HepG2 (cell line): ENCODE measurements around the gene OGT. TPM values are rescaled to one million over a fixed set of nuclear protein-coding genes. Genes with fewer than 3 reads are reported as not detected.
A peak's percentile ranks its signal among the peaks of the same experiment; 100 is the strongest.
"Not testable (repeated sequence)": the region's sequence is repeated elsewhere in the genome, so short reads cannot be mapped to it uniquely, and the experiment has no call there.

Experiments
- ATAC-seq: fragments of 200-7000 bp; cut with Tn5 transposase; 3 replicates; pipeline ENCODE4 v1.9.1; 2020; ENCODE audit warnings: mild to moderate bottlenecking, moderate library complexity
- BruUV-seq: library from RNA; stranded (reverse); fragments of 400-500 nt; replicated peaks from 2 replicates; lab custom pipeline; 2021; lab: Mats Ljungman, UMichigan
- CTCF ChIA-PET: fragments of 300-600 bp; formaldehyde crosslinking; extraction: SDS; loops from one replicate; lab custom pipeline; 2021; ENCODE audit warnings: low total read pairs, inconsistent platforms, low intra/inter-chr PET ratio; lab: Yijun Ruan, JAX
- POLR2A ChIA-PET: fragments of 350-600 bp; sonication (Branson Sonifier 250); formaldehyde crosslinking; loops from one replicate; lab custom pipeline; 2020; ENCODE audit warnings: antibody characterized with exemption, inconsistent platforms; lab: Yijun Ruan, JAX
- DNase-seq: peaks from one replicate; pipeline ENCODE4 v3.0.0-alpha.2; 2015; ENCODE audit warnings: low spot score
- FAIRE-seq: peaks from 3 replicates; lab custom pipeline; 2011; peaks lifted over from hg19 to GRCh38; lab: Jason Lieb, UNC
- H2AFZ ChIP-seq: one replicate; pipeline ENCODE4 v1.6.1; 2011; ENCODE audit warnings: low read length, inconsistent platforms
- H3K27ac ChIP-seq: fragments of 300-600 bp; 3 replicates; pipeline ENCODE4 v1.8.0; 2011; ENCODE audit warnings: mixed run types, mild to moderate bottlenecking, mixed read lengths, low read length, inconsistent platforms; ENCODE audit not compliant: insufficient read depth; ENCODE audit errors: extremely low read length
- H3K27me3 ChIP-seq, 2 experiments: fragments of 200-600 bp in 1 of 2; 2 replicates in 1 of 2; 3 replicates in 1 of 2; pipeline versions ENCODE4 v1.6.0 to v1.8.0; 2011; ENCODE audit warnings: low read length in 2 of 2, mild to moderate bottlenecking in 2 of 2, moderate library complexity in 2 of 2, inconsistent platforms in 1 of 2; ENCODE audit not compliant: insufficient read depth in 2 of 2, control insufficient read depth in 1 of 2
- H3K36me3 ChIP-seq, 2 experiments: fragments of 200-600 bp in 1 of 2; replicated peaks in 1 of 2; 2 replicates in 1 of 2; 3 replicates in 1 of 2; pipeline versions ENCODE4 v1.5.1 to v1.8.0; 2011; ENCODE audit warnings: low read length in 2 of 2, inconsistent platforms in 1 of 2; ENCODE audit not compliant: insufficient read depth in 2 of 2, control insufficient read depth in 1 of 2
- H3K4me1 ChIP-seq: 2 replicates; pipeline ENCODE4 v1.5.1; 2012; ENCODE audit warnings: low read length, inconsistent platforms; ENCODE audit not compliant: insufficient read depth
- H3K4me2 ChIP-seq: 2 replicates; pipeline ENCODE4 v1.6.0; 2011; ENCODE audit warnings: low read depth, low read length, inconsistent platforms
- H3K4me3 ChIP-seq, 3 experiments: fragments of 200-600 bp in 1 of 3; sonication (generic), shearing (Covaris generic) in 1 of 3; replicated peaks in 1 of 3; 2 replicates each; pipeline ENCODE4 v1.5.1; 2011 to 2016; ENCODE audit warnings: low read length in 3 of 3, inconsistent platforms in 2 of 3, low read depth in 2 of 3, mild to moderate bottlenecking in 2 of 3, control low read depth in 1 of 3, mixed read lengths in 1 of 3; ENCODE audit not compliant: insufficient read depth in 1 of 3
- H3K79me2 ChIP-seq: one replicate; pipeline ENCODE4 v1.6.1; 2011; ENCODE audit warnings: low read length, inconsistent platforms; ENCODE audit not compliant: insufficient read depth
- H3K9ac ChIP-seq: 2 replicates; pipeline ENCODE4 v1.6.0; 2011; ENCODE audit warnings: mild to moderate bottlenecking, low read depth, low read length, inconsistent platforms; ENCODE audit not compliant: insufficient read depth
- H3K9me3 ChIP-seq: 2 replicates; pipeline ENCODE4 v1.5.1; 2012; ENCODE audit warnings: mild to moderate bottlenecking, low read length
- H4K20me1 ChIP-seq: 2 replicates; pipeline ENCODE4 v1.6.0; 2011; ENCODE audit warnings: inconsistent platforms, mild to moderate bottlenecking, low read length, moderate library complexity; ENCODE audit not compliant: insufficient read depth
- MEF2D ChIP-seq: sonication (generic); formaldehyde crosslinking; IDR thresholded peaks from 2 replicates; pipeline ENCODE4 v1.5.1; 2020; ENCODE audit warnings: mild to moderate bottlenecking, missing genetic modification reagents
- MEIS1 ChIP-seq: sonication (generic); formaldehyde crosslinking; IDR thresholded peaks from 2 replicates; pipeline ENCODE4 v1.9.0; 2021; ENCODE audit warnings: mild to moderate bottlenecking, missing genetic modification reagents, moderate library complexity, borderline replicate concordance
- ZNF629 ChIP-seq: sonication (generic); formaldehyde crosslinking; conservative IDR thresholded peaks from 2 replicates; pipeline ENCODE4 v1.5.0; 2020; ENCODE audit warnings: missing genetic modification reagents
- WGBS: methylation state at CpG from one replicate; pipeline ENCODE4 v1.1.6; 2017; ENCODE audit warnings: low lambda C conversion rate; 5-methylcytosine and 5-hydroxymethylcytosine counted together
- in situ Hi-C: cut with HindIII; loops from 2 replicates; pipeline ENCODE4 v1.10.0; 2017; ENCODE audit warnings: low pct_unique_long_range_greater_than_20kb; ENCODE audit not compliant: extremely low pct_ligation_motif_present
- intact Hi-C: fragments of 100-400 bp; cut with micrococcal nuclease; formaldehyde crosslinking; loops from one replicate; pipeline ENCODE4 v1.10.0; 2022; ENCODE audit not compliant: unreplicated experiment
- polyA plus RNA-seq, 8 experiments: library from polyadenylated mRNA; depleted of rRNA in 3 of 8; stranded (reverse) in 7 of 8; unstranded in 1 of 8; fragments of >200 nt; fragmentation: Illumina TruSeq in 4 of 8; extraction: Trizol in 4 of 8; gene quantifications; 2 replicates each; pipeline versions ENCODE4 v1.2.1 to v1.2.3, GENCODE V29; 2011 to 2016; ENCODE audit warnings: low read depth in 4 of 8, missing spikeins in 1 of 8, mixed read lengths in 1 of 8; ENCODE audit not compliant: insufficient read depth in 1 of 8
- total RNA-seq, 5 experiments: library from RNA; depleted of rRNA; stranded (reverse); fragments of >200 nt; fragmentation: Illumina TruSeq; extraction: Trizol; gene quantifications; 2 replicates each; pipeline ENCODE4 v1.2.3, GENCODE V29; 2016; ENCODE audit warnings: low read depth in 1 of 5

Gene OGT
- total and polyA plus RNA-seq, 2 of the 13 experiments (the other 11 are each of a cell fraction or from before 2014, with no cell fraction given), result 71.7 to 463 TPM

DNA sequence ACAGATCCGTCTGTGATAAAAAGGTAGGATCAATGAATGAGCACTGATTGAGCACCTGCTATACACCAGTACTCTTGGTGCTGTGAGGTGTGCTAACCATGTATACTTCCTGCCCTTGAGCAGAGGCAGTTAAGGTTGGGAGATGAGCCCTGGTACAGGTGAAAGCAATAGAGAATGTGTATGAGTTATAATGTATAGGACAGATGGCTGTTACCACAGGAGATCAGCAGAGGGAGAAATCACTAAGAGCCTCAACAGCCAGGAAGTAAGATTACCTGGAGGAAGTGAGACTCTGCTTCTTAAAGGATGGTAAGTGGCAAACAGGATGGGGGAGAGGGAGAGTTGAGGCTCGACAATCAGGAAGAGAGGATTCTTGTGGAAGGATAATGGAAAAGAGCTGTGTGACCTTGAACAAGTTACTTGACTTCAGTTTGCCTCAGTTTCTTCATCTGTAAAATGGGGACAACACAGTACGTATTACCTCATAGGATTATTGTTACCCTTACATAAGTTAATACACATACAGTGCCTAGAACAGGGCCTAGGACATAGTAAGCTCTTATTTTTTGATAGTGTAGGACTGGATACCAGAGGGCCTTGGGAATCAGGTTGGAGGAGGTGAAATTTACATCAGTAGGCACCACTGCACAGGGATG, 76.3 kb downstream of the OGT start:
- H3K9me3 ChIP-seq, result no peaks in the 10 kb centered on the region

DNA sequence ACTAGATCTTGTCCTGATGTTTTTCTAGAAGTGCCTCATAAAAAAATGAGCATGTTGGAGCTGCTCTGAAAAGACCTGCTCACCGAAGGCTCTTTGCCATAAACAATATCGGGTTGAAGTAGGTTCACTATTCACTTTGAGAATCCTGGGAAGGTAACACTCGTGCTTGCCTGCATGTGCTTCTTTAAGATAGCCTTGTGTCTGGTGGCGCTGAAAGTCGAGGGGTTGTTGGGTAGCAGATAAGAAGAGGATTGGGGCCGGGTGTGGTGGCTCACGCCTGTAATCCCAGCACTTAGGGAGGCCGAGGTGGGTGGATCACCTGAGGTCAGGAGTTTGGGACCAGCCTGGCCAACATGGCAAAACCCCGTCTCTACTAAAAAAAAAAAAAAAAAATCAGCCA, 78.8 kb downstream of the OGT start:
- BruUV-seq, H3K4me2 ChIP-seq, intact Hi-C loops, DNase-seq, H3K27me3 ChIP-seq, CTCF ChIA-PET, H2AFZ ChIP-seq, H3K36me3 ChIP-seq, in situ Hi-C loops, FAIRE-seq, H3K4me3 ChIP-seq, POLR2A ChIA-PET, H3K4me1 ChIP-seq, H3K9ac ChIP-seq, H3K9me3 ChIP-seq, ATAC-seq, H4K20me1 ChIP-seq, H3K27ac ChIP-seq, H3K79me2 ChIP-seq: not testable (repeated sequence)
- WGBS, result 91% methylated on average over 7 of the region's 9 CpGs

More for the DNA sequence above, 76.3 kb downstream of the OGT start:
- H3K27ac ChIP-seq, result no peak overlapping the region
- no peak for TF ChIP-seq MEF2D (CRISPR knock-in tag)
- peak; percentile 40; the same call in 1 of the 2 replicates for TF ChIP-seq ZNF629 (CRISPR knock-in tag)
- TF ChIP-seq MEIS1, result no peak
- H3K79me2 ChIP-seq, result no peaks in the 10 kb centered on the region
- ChIA-PET POLR2A (no interaction called here), CTCF (no interaction called here)
- no peak for FAIRE-seq
- no peaks in the 10 kb centered on the region for H4K20me1 ChIP-seq
- ATAC-seq, result no peak
- WGBS, result 91% methylated on average over 3 of the region's 3 CpGs
- in situ Hi-C loops, result no loop called here
- no peaks in the 10 kb centered on the region for H3K27me3 ChIP-seq
- intact Hi-C loops, result no loop called here
- H3K4me2 ChIP-seq, result no peak overlapping the region
- H3K4me3 ChIP-seq, result no peak overlapping the region
- no peaks in the 10 kb centered on the region for H3K36me3 ChIP-seq
- no peak overlapping the region for H2AFZ ChIP-seq
- no TSS peak for BruUV-seq
- no peak overlapping the region for H3K9ac ChIP-seq
- no peaks in the 10 kb centered on the region for H3K4me1 ChIP-seq
- DNase-seq, result no peak
